GM21515 (cell line): Measurements from ENCODE around the gene LTB4R2.

ENCODE experiments used
- ATAC-seq: cut with Tn5 transposase; IDR thresholded peaks from one replicate; pipeline ENCODE4 v1.9.1; 2021; ENCODE audit not compliant: unreplicated experiment

Gene LTB4R2

GRCh38 chr14:24309538-24310264, at the start of gene LTB4R2:
LTB4R2 (plus strand) TSS chr14:24310140; CDS start chr14:24310665, 525 bp downstream.
- ATAC-seq: no peak

- ATAC-seq: no peak
Measured at GRCh38 chr14:24260780-24261157, 49.2 kb upstream of the LTB4R2 start.

GRCh38 chr14:24261256-24261968, 48.5 kb upstream of the LTB4R2 start:
- ATAC-seq: no peak

GRCh38 chr14:24261969-24262327, 48.0 kb upstream of the LTB4R2 start:
- no peak for ATAC-seq

- ATAC-seq: no peak
Measured at GRCh38 chr14:24262821-24263733, 46.9 kb upstream of the LTB4R2 start, which contains the start of gene TGM1. TGM1 (minus strand) TSS chr14:24263177; CDS start chr14:24262352, 825 bp downstream.

GRCh38 chr14:24263848-24264247, 46.1 kb upstream of the LTB4R2 start:
- no peak for ATAC-seq

- no peak for ATAC-seq
Measured at GRCh38 chr14:24264298-24264697, 45.6 kb upstream of the LTB4R2 start.

GRCh38 chr14:24266344-24267244, 43.3 kb upstream of the LTB4R2 start:
- ATAC-seq: no peak

GRCh38 chr14:24267516-24267915, 42.4 kb upstream of the LTB4R2 start:
- no peak for ATAC-seq

GRCh38 chr14:24268225-24268624, 41.7 kb upstream of the LTB4R2 start:
- no peak for ATAC-seq

- no peak for ATAC-seq
Measured at GRCh38 chr14:24269368-24269767, 40.6 kb upstream of the LTB4R2 start.

- ATAC-seq: no peak
Measured at GRCh38 chr14:24269910-24270536, 39.9 kb upstream of the LTB4R2 start.

- peak; percentile 1 for ATAC-seq
Measured at GRCh38 chr14:24270537-24271133, 39.3 kb upstream of the LTB4R2 start.

GRCh38 chr14:24271134-24271833, 38.7 kb upstream of the LTB4R2 start, which contains the start of gene RABGGTA:
RABGGTA (minus strand) TSS chr14:24271597; CDS start chr14:24271115, 482 bp downstream.
- peak; percentile 82 for ATAC-seq

GRCh38 chr14:24271834-24272263, 38.1 kb upstream of the LTB4R2 start:
- no peak for ATAC-seq

- no peak for ATAC-seq
Measured at GRCh38 chr14:24272467-24272866, 37.5 kb upstream of the LTB4R2 start.

GRCh38 chr14:24273422-24273998, 36.4 kb upstream of the LTB4R2 start:
- ATAC-seq: no peak

GRCh38 chr14:24274101-24274543, 35.8 kb upstream of the LTB4R2 start:
- peak; percentile 39 for ATAC-seq
